Neural progenitor cell (in vitro differentiated cells): ENCODE measurements around the gene CADM1. TPM values are rescaled to one million over a fixed set of nuclear protein-coding genes. Genes with fewer than 3 reads are reported as not detected.

Source experiments
- DNase-seq: peaks from one replicate; pipeline ENCODE4 v3.0.0-alpha.2; 2016; ENCODE audit warnings: low spot score
- H2AFZ ChIP-seq: fragments of 200-600 bp; sonication (generic); replicated peaks from 2 replicates; pipeline ENCODE4 v1.6.1; 2016; ENCODE audit warnings: antibody characterized with exemption
- H3F3A ChIP-seq: fragments of 200-600 bp; sonication (generic); 2 replicates; pipeline ENCODE4 v1.6.1; 2016; ENCODE audit warnings: antibody characterized with exemption, low read depth
- H3K27ac ChIP-seq: fragments of 200-600 bp; sonication (generic); 2 replicates; pipeline ENCODE4 v1.5.1; 2016; ENCODE audit warnings: mild to moderate bottlenecking
- H3K27me3 ChIP-seq: fragments of 200-600 bp; sonication (generic); 2 replicates; pipeline ENCODE4 v1.6.1; 2016; ENCODE audit warnings: mild to moderate bottlenecking, moderate library complexity
- H3K36me3 ChIP-seq: fragments of 200-600 bp; sonication (generic); 2 replicates; pipeline ENCODE4 v1.5.1; 2016
- H3K4me1 ChIP-seq: fragments of 200-600 bp; sonication (generic); 2 replicates; pipeline ENCODE4 v1.6.1; 2016; ENCODE audit warnings: mixed run types
- H3K4me2 ChIP-seq: fragments of 200-600 bp; sonication (generic); 2 replicates; pipeline ENCODE4 v1.6.1; 2016
- H3K4me3 ChIP-seq: fragments of 200-600 bp; sonication (generic); 2 replicates; pipeline ENCODE4 v1.5.1; 2016
- H3K79me2 ChIP-seq: fragments of 200-600 bp; sonication (generic); 2 replicates; pipeline ENCODE4 v1.6.1; 2016; ENCODE audit warnings: low read depth
- H3K9ac ChIP-seq: fragments of 200-600 bp; sonication (generic); 2 replicates; pipeline ENCODE4 v1.6.1; 2016
- H3K9me3 ChIP-seq: fragments of 200-600 bp; sonication (generic); 2 replicates; pipeline ENCODE4 v1.5.1; 2016; ENCODE audit warnings: low read depth
- H4K20me1 ChIP-seq: fragments of 200-600 bp; sonication (generic); 2 replicates; pipeline ENCODE4 v1.6.1; 2016; ENCODE audit warnings: low read depth
- H3K27ac Mint-ChIP-seq: 3 replicates; pipeline ENCODE4 v1.8.0; 2021; ENCODE audit warnings: mixed read lengths
- H3K27me3 Mint-ChIP-seq: 2 replicates; pipeline ENCODE4 v1.8.0; 2022; ENCODE audit warnings: low read depth, mild to moderate bottlenecking, inconsistent platforms, moderate library complexity, mixed read lengths; ENCODE audit not compliant: insufficient read depth
- H3K36me3 Mint-ChIP-seq: 3 replicates; pipeline ENCODE4 v1.8.0; 2021; ENCODE audit warnings: mixed read lengths
- H3K4me1 Mint-ChIP-seq: 3 replicates; pipeline ENCODE4 v1.8.0; 2021; ENCODE audit warnings: mixed read lengths
- H3K4me3 Mint-ChIP-seq: 3 replicates; pipeline ENCODE4 v1.8.0; 2021; ENCODE audit warnings: mild to moderate bottlenecking, moderate library complexity, mixed read lengths
- H3K9me3 Mint-ChIP-seq: 3 replicates; pipeline ENCODE4 v1.8.0; 2020; ENCODE audit warnings: mixed read lengths
- EZH2 ChIP-seq: fragments of 200-600 bp; sonication (generic); IDR thresholded peaks from 2 replicates; pipeline ENCODE4 v1.6.1; 2017; ENCODE audit warnings: antibody characterized with exemption, mild to moderate bottlenecking, moderate library complexity
- EZH2phosphoT487 ChIP-seq: fragments of 200-600 bp; sonication (generic); IDR thresholded peaks from 2 replicates; pipeline ENCODE4 v1.6.1; 2017; ENCODE audit warnings: antibody characterized with exemption
- total RNA-seq: library from RNA; depleted of rRNA; stranded (reverse); fragments of >200 nt; gene quantifications from 2 replicates; pipeline ENCODE4 v1.2.3, GENCODE V29; 2015; ENCODE audit warnings: low replicate concordance
- TF ChIP-seq, protein P1 (sequence below): fragments of 200-600 bp; sonication (generic); IDR thresholded peaks from 2 replicates; pipeline ENCODE4 v1.5.1; 2017; ENCODE audit warnings: antibody characterized with exemption, mild to moderate bottlenecking

Gene CADM1
- total RNA-seq, 1 donor from 2014 or later = 123 TPM

DNA sequence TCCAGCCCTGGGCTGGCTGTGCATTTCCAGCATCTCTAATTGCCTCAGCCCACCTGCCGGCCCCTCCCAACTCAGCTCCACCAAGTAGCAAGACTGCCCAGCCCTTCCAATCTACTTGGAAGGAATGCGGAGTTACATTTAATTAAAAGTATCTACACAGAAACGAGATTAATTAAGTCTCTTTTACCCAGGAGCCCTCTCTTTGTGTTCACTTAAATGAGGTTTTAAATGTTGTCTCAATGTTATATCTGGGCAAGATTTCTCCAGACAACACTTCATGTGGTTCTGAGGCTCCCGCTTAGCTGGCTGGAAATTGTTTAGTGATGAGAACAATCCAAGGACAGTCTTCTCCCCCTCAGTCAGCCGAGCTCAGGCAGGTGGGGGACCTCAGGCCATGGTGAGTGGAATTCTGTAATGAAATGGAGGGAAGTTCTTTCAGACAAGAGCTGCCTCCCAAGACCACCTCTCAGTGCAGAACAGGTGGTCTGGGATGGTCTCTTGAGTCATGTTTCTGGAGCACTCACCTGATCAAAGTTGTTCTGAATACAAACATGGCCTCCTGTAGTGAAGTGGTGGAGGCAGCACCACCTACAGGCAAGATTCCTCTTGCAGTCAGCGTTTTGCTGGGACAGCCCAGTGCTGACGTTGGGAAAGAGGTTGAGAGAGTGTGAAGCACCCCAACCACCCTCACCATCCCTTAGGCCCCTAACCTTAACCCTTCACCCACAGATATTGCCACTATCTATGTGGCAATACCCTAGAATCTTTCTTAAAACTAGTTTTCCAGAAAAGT lies 371.6 kb downstream of the CADM1 start:
- no peaks in the 10 kb centered on the region for H3K27me3 ChIP-seq
- H3K4me1 ChIP-seq = no peaks in the 10 kb centered on the region
- no peaks in the 10 kb centered on the region for H3K79me2 ChIP-seq
- H4K20me1 ChIP-seq = no peaks in the 10 kb centered on the region
- Mint-ChIP-seq H3K27me3 (peaks cover 20% of the 10 kb centered on the region), H3K9me3 (no peaks in the 10 kb centered on the region), H3K36me3 (no peaks in the 10 kb centered on the region), H3K4me3 (no peak overlapping the region), H3K4me1 (peaks cover 15% of the 10 kb centered on the region), H3K27ac (no peak overlapping the region)
- H2AFZ ChIP-seq = no peak overlapping the region
- no peak overlapping the region for H3K4me2 ChIP-seq
- no peaks in the 10 kb centered on the region for H3F3A ChIP-seq
- no peak for TF ChIP-seq EZH2
- TF ChIP-seq, protein P1, sequence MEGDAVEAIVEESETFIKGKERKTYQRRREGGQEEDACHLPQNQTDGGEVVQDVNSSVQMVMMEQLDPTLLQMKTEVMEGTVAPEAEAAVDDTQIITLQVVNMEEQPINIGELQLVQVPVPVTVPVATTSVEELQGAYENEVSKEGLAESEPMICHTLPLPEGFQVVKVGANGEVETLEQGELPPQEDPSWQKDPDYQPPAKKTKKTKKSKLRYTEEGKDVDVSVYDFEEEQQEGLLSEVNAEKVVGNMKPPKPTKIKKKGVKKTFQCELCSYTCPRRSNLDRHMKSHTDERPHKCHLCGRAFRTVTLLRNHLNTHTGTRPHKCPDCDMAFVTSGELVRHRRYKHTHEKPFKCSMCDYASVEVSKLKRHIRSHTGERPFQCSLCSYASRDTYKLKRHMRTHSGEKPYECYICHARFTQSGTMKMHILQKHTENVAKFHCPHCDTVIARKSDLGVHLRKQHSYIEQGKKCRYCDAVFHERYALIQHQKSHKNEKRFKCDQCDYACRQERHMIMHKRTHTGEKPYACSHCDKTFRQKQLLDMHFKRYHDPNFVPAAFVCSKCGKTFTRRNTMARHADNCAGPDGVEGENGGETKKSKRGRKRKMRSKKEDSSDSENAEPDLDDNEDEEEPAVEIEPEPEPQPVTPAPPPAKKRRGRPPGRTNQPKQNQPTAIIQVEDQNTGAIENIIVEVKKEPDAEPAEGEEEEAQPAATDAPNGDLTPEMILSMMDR = peak; percentile 32
- no peaks in the 10 kb centered on the region for H3K9me3 ChIP-seq
- no peaks in the 10 kb centered on the region for H3K36me3 ChIP-seq
- H3K4me3 ChIP-seq = no peak overlapping the region
- H3K27ac ChIP-seq = no peak overlapping the region
- no peak for DNase-seq
- no peak overlapping the region for H3K9ac ChIP-seq

DNA sequence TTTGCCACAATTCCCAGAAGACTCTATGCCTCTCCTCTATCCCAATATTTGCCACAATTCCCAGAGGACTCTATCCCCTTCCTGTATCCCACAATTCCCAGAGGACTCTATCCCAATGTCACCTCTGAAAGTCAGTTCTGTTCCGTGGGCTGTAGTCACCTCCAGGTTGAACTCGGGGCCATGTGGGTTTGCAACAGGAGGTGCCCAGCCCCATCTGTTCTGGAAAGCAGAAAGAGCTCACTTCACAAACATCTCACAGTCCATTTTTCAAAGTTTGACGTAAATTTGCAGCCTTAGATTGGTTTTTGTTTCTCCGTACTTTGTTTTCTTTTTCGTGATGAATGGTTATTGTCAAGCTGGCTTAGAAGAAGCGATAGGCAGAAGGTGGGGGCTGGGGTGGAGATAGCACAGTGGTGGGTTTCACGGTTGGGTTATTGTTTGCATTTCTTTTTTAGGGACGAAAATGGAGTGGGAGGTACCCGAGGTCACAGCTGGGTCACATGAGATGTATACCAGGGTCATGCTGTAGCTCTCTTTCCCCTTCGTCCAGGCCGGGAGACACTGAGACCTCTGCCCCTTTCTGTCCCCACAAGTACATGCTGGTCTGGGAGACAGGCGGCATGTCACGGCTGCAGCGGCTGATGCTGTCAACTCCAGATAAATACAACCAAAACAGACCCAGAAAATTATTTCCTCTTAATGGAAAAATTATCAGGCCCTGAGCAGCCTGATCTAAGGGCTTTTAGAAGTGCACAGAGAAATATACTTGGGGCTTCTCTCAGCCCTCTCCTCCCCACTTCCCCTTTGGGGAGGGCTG lies 374.5 kb downstream of the CADM1 start:
- Histone ChIP-seq H3K4me1 (no peaks in the 10 kb centered on the region), H3K9me3 (no peaks in the 10 kb centered on the region), H3K36me3 (no peaks in the 10 kb centered on the region), H3K79me2 (no peaks in the 10 kb centered on the region), H3K9ac (no peak overlapping the region), H3K27me3 (no peaks in the 10 kb centered on the region), H3K4me3 (no peak overlapping the region), H3F3A (no peaks in the 10 kb centered on the region), H3K4me2 (no peak overlapping the region), H2AFZ (no peak overlapping the region), H3K27ac (no peak overlapping the region), H4K20me1 (no peaks in the 10 kb centered on the region)
- TF ChIP-seq EZH2phosphoT487 = no peak
- TF ChIP-seq, protein P1 = no peak
- no peak for TF ChIP-seq EZH2
- Mint-ChIP-seq H3K4me3 (peak overlapping the region; percentile 13), H3K27me3 (peaks cover 26% of the 10 kb centered on the region), H3K36me3 (no peaks in the 10 kb centered on the region), H3K27ac (peak overlapping the region; percentile 17), H3K9me3 (peaks cover 2% of the 10 kb centered on the region), H3K4me1 (peaks cover 10% of the 10 kb centered on the region)
- DNase-seq = no peak

DNA sequence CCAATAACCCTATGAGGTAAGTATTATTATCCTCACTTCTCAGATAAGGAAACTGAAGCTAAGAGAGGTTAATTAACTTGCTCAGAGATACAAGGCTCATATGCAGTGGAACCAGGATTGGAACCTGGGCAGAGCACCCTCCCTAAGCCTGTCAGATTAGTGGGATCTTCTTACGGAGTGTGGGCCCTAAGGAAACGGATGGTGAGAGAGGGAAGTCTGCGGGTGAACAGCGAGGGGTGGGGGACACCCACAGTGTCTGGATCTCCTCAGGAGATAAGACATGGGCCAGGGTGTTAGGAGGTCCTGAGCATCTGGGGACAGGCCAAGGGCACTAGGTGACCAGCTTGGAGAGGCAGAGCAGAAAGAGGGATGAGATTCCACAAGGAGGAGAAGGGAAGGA lies 376.0 kb downstream of the CADM1 start:
- Histone ChIP-seq H3K9ac (no peak overlapping the region), H3K4me1 (peaks cover 2% of the 10 kb centered on the region), H2AFZ (no peak overlapping the region), H4K20me1 (no peaks in the 10 kb centered on the region), H3F3A (no peaks in the 10 kb centered on the region), H3K9me3 (no peaks in the 10 kb centered on the region), H3K36me3 (no peaks in the 10 kb centered on the region), H3K4me3 (no peak overlapping the region), H3K4me2 (no peak overlapping the region), H3K79me2 (no peaks in the 10 kb centered on the region), H3K27me3 (no peaks in the 10 kb centered on the region), H3K27ac (no peak overlapping the region)
- Mint-ChIP-seq H3K9me3 (peaks cover 2% of the 10 kb centered on the region), H3K36me3 (no peaks in the 10 kb centered on the region), H3K27me3 (peaks cover 28% of the 10 kb centered on the region), H3K4me3 (no peak overlapping the region), H3K4me1 (peaks cover 9% of the 10 kb centered on the region), H3K27ac (no peak overlapping the region)
- no peak for DNase-seq
- TF ChIP-seq EZH2 = no peak
- TF ChIP-seq, protein P1 = no peak
- no peak for TF ChIP-seq EZH2phosphoT487
